NCI-H1105 treated with DMSO at 0.1 percent for 48 hours (cell line): ENCODE measurements around the gene TPK1.

Experiments
- DNase-seq: peaks from one replicate; lab custom pipeline; 2025; lab: John Stamatoyannopoulos, UW

Gene TPK1

GRCh38 chr7:144723301-144723700 lies 112.6 kb downstream of the TPK1 start:
- DNase-seq = no peak

- DNase-seq = no peak
Measured at GRCh38 chr7:144720710-144721109, 115.1 kb downstream of the TPK1 start.

GRCh38 chr7:144720149-144720548 lies 115.7 kb downstream of the TPK1 start:
- no peak for DNase-seq

- no peak for DNase-seq
Measured at GRCh38 chr7:144717720-144718119, 118.1 kb downstream of the TPK1 start.

GRCh38 chr7:144713850-144714249 lies 122.0 kb downstream of the TPK1 start:
- DNase-seq = no peak

- DNase-seq = no peak
Measured at GRCh38 chr7:144710791-144711190, 125.1 kb downstream of the TPK1 start.

- no peak for DNase-seq
Measured at GRCh38 chr7:144709066-144709465, 126.8 kb downstream of the TPK1 start.

GRCh38 chr7:144691240-144691639 lies 144.6 kb downstream of the TPK1 start:
- no peak for DNase-seq

GRCh38 chr7:144682581-144683280 lies 153.1 kb downstream of the TPK1 start:
- DNase-seq = no peak

GRCh38 chr7:144676492-144676891 lies 159.4 kb downstream of the TPK1 start:
- no peak for DNase-seq

GRCh38 chr7:144674550-144674949 lies 161.3 kb downstream of the TPK1 start:
- no peak for DNase-seq

- no peak for DNase-seq
Measured at GRCh38 chr7:144672869-144673268, 163.0 kb downstream of the TPK1 start.

- no peak for DNase-seq
Measured at GRCh38 chr7:144671429-144671828, 164.4 kb downstream of the TPK1 start.

- DNase-seq = no peak
Measured at GRCh38 chr7:144670218-144670617, 165.6 kb downstream of the TPK1 start.

- no peak for DNase-seq
Measured at GRCh38 chr7:144668503-144668902, 167.3 kb downstream of the TPK1 start.

- DNase-seq = no peak
Measured at GRCh38 chr7:144665689-144666381, 170.0 kb downstream of the TPK1 start.

- no peak for DNase-seq
Measured at GRCh38 chr7:144659211-144659610, 176.6 kb downstream of the TPK1 start.

GRCh38 chr7:144656965-144657517 lies 178.8 kb downstream of the TPK1 start:
- DNase-seq = no peak

- DNase-seq = peak; percentile 14
Measured at GRCh38 chr7:144653449-144653848, 182.4 kb downstream of the TPK1 start.

- DNase-seq = no peak
Measured at GRCh38 chr7:144650439-144650838, 185.4 kb downstream of the TPK1 start.

- DNase-seq = no peak
Measured at GRCh38 chr7:144649120-144649519, 186.7 kb downstream of the TPK1 start.

GRCh38 chr7:144641389-144642044 lies 194.3 kb downstream of the TPK1 start:
- DNase-seq = no peak

GRCh38 chr7:144632724-144633123 lies 203.1 kb downstream of the TPK1 start:
- DNase-seq = no peak
